GM12873 (cell line): ENCODE measurements around the gene GLI3.

Experiments used
- TF ChIP-seq, protein P1 (sequence below): IDR thresholded peaks from 2 replicates; pipeline ENCODE4 v1.5.1; 2012; ENCODE audit warnings: low read depth, mild to moderate bottlenecking, moderate library complexity, low read length, control low read depth; ENCODE audit not compliant: insufficient read depth; ENCODE audit errors: missing control alignments

GLI3 gene

DNA sequence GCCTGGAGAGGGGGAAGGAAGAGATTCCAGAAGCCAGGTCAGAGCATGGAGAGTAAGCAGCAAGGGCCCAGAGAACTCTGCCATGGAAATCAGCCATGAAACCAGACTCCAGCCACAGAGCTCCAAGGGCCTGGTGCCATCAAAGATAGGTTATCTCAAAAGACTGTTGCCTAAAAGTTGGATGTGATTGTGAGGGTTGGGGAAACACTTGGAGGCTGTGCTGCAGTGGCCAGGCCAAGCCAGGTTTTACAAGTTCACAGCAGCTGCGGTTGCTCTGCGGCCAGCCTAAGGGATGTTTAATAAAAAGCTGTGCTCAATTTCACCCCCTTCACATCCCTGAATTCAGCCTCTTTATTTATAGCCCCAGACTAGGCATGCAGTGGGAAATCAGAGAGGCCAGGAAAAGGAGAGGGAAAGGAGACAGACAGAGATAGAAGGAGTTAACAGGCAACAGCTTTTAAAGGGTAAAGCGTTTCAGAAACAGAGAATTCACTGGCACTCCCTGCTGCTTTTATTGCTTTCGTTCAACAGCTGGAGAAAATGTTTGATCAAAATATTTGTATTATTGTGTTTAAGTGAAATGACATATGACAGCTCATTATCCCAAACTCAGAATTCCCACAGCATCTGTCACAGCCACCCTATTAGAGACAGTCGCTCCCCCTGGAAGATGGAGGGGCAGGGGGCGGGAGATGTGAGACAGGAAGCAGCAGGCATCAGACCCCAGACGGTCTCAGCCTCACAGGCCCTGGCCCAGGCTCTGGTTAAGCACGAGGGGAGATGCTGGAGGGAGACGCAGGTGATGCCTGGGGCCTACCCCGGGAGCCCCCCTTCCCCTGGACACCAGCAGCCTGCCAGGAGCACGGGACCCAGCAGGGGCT, 140.1 kb downstream of the GLI3 start:
- TF ChIP-seq, protein P1, sequence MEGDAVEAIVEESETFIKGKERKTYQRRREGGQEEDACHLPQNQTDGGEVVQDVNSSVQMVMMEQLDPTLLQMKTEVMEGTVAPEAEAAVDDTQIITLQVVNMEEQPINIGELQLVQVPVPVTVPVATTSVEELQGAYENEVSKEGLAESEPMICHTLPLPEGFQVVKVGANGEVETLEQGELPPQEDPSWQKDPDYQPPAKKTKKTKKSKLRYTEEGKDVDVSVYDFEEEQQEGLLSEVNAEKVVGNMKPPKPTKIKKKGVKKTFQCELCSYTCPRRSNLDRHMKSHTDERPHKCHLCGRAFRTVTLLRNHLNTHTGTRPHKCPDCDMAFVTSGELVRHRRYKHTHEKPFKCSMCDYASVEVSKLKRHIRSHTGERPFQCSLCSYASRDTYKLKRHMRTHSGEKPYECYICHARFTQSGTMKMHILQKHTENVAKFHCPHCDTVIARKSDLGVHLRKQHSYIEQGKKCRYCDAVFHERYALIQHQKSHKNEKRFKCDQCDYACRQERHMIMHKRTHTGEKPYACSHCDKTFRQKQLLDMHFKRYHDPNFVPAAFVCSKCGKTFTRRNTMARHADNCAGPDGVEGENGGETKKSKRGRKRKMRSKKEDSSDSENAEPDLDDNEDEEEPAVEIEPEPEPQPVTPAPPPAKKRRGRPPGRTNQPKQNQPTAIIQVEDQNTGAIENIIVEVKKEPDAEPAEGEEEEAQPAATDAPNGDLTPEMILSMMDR, result no peak

DNA sequence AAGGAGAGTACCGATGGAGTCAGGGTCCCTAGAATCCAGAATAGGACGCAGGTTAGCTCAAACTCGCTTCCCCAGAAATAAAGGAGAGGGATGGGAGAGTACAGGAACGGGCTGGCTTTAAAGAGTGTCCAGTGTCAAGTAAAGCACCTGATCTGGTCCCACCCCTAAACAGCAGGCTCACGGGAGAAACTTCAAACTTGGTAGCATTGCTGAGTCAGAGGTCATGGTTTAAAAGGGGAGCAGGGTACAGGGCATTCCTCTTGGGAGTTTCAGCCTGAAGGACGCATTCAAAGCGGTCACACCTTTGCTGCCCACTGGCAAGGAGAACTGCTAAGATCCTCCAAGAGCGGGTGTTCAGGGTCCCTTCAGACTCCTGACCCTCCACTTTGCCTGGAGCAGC, 140.7 kb downstream of the GLI3 start:
- TF ChIP-seq, protein P1, result no peak

DNA sequence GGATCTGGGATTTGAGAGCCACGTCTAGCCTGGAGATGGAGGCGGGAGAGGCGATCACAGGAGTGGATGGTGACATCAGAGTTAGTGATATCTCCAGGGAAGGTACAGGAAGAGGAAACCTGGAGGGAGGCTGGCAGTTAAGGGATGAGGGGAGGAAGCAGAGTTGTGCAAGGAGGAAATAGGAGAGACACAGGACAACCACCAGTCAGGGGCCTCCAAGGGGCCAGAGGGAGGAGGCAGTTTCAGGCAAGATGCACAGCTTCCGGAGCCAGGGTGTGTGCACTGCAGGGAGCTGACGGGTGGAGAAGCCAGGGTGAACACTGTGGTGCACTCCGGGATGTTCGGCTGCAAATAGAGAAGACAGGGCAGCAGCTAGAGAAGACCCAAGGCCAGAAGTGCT, 141.2 kb downstream of the GLI3 start:
- TF ChIP-seq, protein P1, result no peak

DNA sequence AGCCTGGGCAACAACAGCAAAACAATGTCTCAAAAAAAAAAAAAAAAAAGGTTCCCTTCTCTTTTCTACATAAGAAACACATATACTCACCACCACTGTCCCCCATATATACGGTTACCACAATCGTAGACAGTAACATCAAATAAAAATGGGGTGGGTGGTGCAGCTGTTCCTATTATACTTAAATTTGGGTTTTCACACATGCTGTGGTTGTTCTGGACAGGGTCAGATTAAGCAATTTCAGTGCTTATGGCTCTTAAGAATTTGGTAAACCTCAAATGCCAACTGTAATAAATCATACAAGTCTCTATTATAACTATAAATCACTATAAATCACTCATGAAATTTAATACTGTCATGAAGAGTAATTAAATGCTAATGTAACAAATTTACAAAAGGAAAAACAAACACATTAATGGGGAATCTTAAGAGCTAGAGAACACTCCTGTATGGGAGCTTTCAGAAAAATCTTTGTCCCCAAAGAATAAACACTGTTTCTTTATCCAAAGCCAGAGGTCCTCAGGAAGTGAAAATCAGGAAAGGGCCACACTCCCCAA, 143.6 kb downstream of the GLI3 start:
- TF ChIP-seq, protein P1, result no peak

DNA sequence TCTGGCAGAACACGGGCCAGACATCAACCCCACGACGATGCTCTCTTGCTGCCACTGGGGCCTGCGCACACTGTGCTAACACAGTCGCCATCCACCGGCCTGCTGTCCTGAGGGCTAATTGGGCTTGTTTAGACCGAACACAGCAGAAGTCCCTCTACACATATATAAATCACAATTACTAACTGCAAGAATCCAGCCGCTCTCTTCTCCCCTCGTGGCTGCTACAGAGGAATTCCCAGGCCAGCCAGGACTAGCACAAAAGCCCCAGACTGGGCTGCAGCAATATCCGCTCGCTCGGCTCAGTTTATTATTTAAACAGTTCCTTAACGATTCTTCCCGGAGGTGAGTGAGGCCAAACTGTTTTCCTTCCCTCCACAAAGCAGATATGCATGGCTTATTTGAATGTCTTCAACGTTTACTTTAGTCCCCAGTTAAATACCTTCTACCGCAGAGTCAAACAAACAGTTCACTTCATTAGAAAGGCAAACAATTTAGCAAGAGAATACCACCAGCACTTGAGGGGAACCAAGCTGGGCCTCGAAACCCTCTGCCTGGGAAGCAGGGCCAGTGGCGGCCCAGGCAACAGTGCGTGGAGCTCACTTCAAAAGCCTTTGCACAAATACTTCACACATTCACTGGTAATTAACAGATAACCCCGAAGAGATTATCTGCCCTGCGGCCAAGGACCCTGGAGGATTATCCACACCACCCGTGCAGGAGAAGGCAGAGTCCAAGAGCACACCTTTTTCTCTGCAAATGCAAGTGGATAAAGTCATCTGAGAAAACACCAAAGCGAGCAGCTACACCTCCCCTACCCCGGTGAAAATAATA, 145.3 kb downstream of the GLI3 start:
- TF ChIP-seq, protein P1, result no peak

DNA sequence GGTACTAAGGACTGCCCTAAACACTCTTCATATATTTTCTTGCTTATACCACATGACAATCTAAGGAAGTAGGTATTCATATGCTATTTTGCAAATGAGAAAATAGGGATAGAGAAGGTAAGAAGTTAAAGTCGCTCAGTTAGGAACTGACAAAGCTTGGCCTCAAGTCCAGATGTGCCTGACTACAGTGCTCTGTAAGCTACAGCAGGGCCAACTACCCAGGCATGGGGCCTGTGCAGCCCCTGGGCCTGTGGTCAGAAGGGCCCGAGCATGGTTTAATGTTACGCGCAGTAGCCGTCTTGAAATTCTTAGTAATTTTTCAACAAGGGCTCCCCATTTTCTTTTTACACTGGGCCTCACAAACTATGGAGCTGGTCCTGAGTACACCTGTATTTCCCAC, 146.2 kb downstream of the GLI3 start:
- TF ChIP-seq, protein P1, result no peak

DNA sequence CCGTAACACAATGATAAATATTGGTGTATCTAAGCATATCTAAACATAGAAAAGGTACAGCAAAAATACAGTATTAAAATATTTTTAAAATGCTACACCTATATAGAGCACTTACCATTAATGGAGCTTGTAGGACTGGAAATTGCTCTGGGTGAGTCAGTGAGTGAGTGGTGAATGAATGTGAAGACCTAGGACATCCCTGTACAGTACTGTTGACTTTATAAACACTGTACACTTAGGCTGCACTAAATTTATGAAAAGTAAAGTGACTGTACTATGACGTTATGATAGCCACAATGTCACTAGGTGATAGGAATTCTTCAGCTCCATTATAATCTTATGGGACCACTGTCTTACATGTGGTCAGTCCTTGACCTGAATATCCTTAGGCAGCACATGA, 147.0 kb downstream of the GLI3 start:
- TF ChIP-seq, protein P1, result no peak
